Right ventricle myocardium superior (tissue), 1 donor: ENCODE measurements around the gene ZNF783. TPM values are rescaled to one million over a fixed set of nuclear protein-coding genes. Genes with fewer than 3 reads are reported as not detected.
"Not testable (repeated sequence)": the region's sequence is repeated elsewhere in the genome, so short reads cannot be mapped to it uniquely, and the experiment has no call there.

ENCODE experiments used
- ATAC-seq: fragments of 200-7000 bp; cut with Tn5 transposase; one replicate; pipeline ENCODE4 v1.9.1; 2020; ENCODE audit warnings: mild to moderate bottlenecking; ENCODE audit not compliant: poor library complexity
- DNase-seq: peaks from one replicate; pipeline ENCODE4 v3.0.0-alpha.2; 2020
- intact Hi-C: fragments of 100-400 bp; cut with DNase I; formaldehyde crosslinking; loops from one replicate; pipeline ENCODE4 v1.11.2; 2022
- total RNA-seq: library from RNA; stranded (reverse); fragmentation: NEBNext Ultra II Directional; extraction: Animal tissue kit (Norgen Biotek cat#: 25700); gene quantifications from one replicate; pipeline ENCODE4 v1.2.1, GENCODE V29; 2021
- donor health status: DM: no; HTN: yes; CAD: no; lungs with severe emphysema.

ZNF783 gene
- total RNA-seq, 1 donor from 2014 or later: 4.0 TPM

DNA sequence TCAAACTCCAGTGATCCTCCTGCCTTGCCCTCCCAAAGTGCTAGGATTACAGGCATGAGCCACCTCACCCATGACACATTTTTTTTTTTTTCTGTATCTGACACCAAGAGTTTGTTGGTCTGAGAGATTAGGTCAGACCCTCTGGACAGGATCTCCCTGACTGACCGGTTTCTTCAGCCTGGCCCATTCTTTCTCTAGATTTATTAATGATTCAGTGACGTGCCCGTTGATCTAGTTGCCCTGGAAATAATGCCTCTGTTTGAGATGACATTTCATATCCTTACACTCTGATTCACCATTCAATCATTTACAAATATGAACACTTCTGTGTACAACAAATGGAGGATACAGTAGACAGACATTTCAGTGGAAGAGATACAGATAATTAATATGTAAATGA lies 23.9 kb upstream of the ZNF783 start:
- DNase-seq (no peak), ATAC-seq (no peak)
- intact Hi-C loops: no loop called here

DNA sequence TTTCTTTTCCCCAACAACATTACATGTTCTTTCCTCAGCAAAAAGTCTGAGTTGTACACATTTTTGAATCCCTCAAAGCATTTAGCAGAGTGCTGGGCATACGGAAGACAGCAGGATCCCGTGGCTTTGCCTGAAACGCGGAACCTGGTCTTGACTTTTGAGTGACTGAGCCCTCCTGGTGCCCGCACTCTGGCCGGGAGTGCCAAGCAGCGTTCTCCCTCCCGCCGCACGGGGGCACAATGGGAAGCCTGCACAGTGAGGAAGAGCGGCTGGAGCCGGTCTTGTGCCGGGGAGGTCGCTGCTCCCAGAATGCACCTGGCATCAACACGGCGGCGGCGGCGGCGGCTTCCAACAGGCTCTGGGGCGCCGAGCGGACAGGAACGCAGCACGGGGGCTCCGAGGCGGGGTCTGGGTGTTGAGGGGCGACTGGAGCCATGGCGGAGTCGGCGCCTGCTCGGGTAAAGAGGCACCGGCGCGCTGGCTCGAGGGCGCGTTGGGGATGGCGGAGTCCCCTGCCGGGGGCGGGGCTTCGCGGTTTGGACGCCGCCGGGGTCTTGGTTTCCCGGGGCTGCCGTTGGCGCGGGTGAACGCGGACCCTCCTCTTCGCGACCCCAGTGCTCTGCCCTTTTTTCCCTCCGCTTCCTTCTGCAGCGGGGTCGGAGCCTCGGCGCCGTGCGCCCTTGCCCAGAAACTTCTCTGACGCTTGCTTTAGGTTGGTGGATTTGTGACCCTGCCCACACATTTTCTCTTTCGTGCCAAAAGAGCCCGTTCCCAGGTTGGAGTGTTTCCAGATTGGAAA lies 22.5 kb upstream of the ZNF783 start, which contains the start of gene ZNF212:
Gene ZNF212 (plus strand): TSS at position 307 of the 799 bp plus-strand sequence. CDS start 128 bp downstream, at position 435.
- ATAC-seq (peak; percentile 100), DNase-seq (peak; percentile 94)
- intact Hi-C loops: no loop called here

DNA sequence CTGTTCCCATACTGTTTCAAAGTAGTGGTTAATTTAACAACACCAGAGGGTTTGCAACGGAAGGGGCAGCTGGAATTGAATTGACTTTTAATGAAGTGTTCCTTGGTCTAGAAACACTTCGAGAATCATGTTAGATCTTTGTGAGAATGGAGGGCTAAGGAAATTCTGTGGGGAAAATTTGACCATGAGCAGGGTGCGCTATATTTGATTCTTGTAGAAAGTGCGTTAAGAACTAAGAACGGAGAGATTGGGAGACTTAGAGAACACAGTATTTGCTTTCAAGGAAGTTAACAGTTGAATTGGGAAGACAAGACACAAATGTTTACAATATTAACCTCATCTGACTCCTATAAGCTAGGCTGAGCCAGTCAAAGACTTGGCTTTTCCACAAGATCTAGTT lies 21.4 kb upstream of the ZNF783 start:
- DNase-seq (no peak), ATAC-seq (no peak)
- intact Hi-C loops: no loop called here

DNA sequence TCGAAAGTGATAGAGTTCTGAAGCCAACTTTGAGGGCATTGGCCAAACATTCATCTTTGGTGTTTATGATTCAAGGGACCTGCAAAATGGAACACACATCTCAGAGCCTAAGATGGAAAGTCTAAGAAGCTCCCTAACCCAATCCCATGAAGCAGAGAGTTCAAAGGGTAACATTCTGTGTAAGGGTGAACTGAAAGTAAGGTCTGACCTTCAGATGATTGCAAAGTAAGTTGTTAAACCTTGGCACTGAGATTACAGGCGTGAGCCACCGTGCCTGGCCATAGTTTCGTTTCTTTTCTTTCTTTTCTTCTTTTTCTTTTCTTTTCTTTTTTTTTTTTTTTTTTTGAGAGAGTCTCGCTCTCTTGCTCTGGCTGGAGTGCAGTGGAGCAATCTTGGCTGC lies 20.3 kb upstream of the ZNF783 start:
- intact Hi-C loops: no loop called here
- ATAC-seq (no peak), DNase-seq (no peak)

DNA sequence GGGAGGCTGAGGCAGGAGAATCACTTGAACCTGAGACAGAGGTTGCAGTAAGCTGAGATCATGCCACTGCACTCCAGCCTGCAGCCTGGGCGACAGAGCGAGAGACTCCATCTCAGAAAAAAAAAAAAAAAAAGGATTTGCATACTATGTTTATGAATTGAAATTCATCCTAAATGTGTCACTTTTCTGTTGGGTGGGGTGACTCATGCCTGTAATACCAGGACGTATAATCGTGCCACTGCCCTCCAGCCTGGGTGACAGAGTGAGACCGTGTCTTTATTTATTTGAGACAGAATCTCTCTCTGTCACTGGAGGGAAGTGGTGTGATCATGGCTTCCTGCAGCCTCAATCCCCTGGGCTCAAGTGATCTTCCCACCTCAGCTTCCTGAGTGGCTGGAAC lies 16.8 kb upstream of the ZNF783 start:
- DNase-seq (no peak), ATAC-seq (no peak)
- intact Hi-C loops: no loop called here

DNA sequence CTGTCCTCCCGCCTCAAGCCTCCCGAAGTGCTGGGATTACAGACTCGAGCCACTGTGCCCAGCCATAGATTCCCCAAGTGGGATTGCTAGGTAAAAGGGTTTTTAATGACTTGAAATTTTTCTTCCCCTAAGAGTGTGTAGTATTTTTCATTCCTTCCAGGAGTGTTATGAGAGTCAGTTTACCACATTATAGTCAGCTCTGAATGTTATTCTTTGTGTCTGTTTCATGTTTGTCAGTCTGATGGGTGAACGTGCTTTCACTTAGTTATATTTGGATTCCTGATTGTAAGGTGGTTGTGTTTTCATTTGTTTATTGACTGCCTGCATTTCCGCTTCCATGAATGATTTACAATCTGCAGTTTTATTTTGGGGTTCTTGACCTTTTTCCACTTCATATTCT lies 16.3 kb upstream of the ZNF783 start:
- ATAC-seq: no peak
- intact Hi-C loops: no loop called here

DNA sequence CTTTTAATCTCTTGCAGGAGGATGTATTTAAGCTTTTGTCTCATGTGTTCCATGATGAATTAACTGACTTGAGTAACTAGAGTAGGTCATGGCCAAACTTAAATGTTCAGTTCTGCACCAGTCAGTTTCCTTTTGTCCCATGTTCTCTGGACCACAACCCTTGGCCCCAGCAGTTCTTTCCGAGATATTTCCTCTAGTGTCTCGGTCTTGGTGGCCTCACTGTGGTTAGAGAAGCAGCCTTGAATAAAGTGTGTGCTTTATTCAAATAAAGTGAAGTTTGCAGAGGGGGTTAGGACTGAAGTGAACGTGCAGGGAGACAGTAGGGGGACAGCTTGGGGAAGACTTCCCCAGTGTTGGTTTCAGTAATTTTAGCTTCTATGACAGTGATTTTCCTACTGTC lies 13.2 kb upstream of the ZNF783 start:
- intact Hi-C loops: no loop called here
- DNase-seq: no peak
- no peak for ATAC-seq

More for the DNA sequence above, 16.3 kb upstream of the ZNF783 start:
- no peak for DNase-seq

DNA sequence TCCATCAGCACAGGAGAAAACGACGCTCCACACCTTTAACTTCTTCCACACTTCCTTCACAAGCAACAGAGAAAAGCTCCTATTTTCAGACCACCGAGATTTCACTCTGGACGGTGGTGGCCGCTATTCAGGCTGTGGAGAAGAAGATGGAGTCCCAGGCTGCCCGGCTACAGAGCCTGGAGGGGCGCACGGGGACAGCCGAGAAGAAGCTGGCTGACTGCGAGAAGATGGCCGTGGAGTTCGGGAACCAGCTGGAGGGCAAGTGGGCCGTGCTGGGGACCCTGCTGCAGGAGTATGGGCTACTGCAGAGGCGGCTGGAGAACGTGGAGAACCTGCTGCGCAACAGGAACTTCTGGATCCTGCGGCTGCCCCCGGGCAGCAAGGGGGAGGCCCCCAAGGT lies 11.8 kb upstream of the ZNF783 start:
- intact Hi-C loops, DNase-seq, ATAC-seq: not testable (repeated sequence)

DNA sequence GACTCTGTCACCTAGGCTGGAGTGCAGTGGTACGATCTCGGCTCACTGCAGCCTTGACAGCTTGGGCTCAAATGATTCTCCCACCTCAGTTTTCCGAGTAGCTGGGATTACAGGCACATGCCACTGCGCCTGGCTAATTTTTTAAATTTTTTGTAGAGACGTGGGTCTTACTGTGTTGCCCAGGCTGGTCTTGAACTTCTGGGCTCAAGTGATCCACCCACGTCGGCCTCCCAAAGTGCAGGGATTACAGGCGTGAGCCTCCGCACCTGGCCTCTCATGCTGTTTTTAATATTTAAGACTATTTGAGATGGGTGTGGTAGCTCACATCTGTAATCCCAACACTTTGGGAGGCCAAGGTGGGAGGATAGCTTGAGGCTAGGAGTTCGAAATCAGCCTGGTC lies 10.5 kb upstream of the ZNF783 start:
- intact Hi-C loops, ATAC-seq, DNase-seq: not testable (repeated sequence)

DNA sequence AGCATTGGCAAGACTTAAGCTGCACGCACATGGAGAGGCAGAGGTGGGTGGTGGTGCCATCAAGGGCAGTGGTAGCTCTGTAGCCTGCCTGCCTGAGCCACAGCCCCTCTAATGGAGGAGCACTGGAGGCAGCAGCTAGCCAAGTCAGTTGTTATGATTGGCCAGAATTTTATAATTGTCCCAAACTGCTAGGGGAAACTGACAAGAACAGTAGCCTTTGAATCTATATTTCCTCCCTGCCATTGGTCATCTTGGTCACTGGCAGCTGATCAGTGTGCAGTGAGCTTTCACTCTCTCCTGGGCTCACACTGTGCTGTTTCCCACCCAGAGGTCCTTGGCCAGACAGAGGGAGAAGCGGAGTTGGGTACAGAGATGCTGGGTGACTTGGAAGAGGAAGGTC lies 9.6 kb upstream of the ZNF783 start:
- intact Hi-C loops: no loop called here
- no peak for DNase-seq
- no peak for ATAC-seq

DNA sequence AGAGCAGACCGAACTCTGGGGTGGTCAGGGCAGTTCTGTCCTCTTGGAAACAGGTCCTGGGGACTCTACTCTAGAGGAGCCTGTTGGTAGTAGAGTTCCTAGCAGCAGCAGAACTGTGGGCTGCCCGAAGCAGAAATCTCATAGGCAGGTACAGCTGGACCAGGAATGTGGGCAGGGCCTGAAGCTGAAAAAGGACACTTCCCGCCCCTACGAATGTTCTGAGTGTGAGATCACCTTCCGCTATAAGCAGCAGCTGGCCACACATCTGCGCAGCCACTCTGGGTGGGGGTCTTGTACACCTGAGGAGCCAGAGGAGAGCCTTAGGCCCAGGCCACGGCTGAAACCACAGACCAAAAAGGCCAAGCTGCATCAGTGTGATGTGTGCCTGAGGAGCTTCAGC lies 8.3 kb upstream of the ZNF783 start:
- intact Hi-C loops: no loop called here
- no peak for ATAC-seq

DNA sequence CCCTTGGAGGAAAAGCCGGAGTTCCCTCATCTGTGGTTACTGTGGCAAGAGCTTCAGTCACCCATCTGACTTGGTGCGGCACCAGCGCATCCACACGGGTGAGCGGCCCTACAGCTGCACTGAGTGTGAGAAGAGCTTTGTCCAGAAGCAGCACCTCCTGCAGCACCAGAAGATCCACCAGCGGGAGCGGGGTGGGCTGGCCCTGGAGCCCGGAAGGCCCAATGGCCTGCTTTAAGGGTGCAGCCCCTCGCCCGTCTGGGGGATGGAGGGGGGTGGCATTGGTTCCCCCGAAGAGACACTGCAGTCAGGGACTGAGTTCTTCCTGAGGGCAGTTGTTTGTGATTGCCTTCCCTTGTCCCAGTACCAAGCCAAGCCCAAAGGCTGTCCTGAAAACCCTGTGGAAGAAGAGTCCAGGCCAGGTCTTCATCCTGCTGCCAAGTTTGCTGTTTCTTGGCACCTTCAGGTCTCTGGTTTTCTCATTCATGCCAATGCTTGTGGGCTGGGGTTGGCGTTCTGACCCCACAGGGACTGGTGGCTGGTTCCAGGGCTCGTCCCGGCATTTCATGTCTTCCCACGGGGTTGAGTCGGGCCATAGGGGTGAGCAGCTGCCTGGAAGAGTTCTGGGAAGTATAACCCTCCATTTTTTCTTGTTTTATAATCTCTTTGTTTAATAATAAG lies 7.7 kb upstream of the ZNF783 start:
- DNase-seq: no peak
- intact Hi-C loops: no loop called here
- no peak for ATAC-seq

More for the DNA sequence above, 8.3 kb upstream of the ZNF783 start:
- no peak for DNase-seq

DNA sequence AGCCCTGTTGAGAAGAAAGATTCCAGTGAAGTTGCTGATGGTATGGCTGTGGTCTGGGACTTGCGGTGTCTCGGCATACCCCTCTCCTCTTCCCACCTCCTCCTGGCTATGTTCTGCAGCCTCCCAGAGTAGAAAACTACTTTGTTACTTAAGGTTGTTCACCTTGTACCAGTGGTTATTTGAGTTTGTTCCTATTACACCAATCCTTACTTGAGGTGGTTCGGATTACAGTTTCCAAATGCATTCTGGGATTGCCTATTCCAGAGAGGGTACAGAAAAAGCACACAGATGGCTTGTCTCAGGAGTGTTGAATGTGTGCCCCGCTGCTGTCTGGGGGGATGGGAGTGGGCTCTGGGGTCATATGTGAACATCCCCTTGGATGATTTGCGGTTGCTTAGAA lies 6.8 kb upstream of the ZNF783 start:
- no peak for ATAC-seq
- intact Hi-C loops: no loop called here

DNA sequence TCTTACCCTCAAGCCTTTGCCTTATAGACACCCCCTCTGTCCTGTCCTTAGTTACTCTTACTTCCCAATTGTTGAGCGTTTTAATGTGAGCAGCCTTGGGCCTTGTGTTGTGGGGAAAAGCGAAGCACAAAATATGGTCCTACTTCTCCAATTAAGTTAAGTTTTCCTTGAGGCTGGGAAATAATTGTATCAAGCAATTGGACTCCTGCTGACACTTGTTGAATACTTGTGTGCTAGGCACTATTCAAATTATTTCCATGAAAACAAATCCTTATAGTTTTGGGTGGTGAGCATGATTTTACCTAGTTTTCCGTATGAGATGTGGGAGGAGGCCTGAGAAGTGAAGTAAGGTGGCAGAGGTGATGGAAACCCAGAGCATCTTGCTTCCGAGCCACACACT lies 5.4 kb upstream of the ZNF783 start:
- no peak for DNase-seq
- no peak for ATAC-seq
- intact Hi-C loops: no loop called here

More for the DNA sequence above, 6.8 kb upstream of the ZNF783 start:
- DNase-seq: no peak

DNA sequence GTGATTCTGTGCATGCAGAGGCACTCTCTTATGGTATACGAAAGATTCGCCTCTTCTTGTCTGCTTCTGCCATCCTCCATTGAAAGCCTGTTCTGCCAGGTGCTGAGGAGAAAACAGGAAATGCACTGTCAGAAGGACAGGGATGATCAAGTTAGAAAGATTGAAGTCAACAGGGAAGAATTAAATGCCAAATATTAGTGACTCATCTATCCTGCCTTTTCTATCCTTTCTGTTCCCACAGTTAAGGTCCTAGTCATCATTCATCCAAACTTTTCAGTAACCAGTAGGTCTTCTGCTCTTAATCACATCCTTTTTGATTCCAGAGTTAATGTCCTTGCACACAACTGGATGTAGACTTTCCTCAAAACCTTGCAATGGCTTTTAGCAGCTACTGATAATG lies 4.8 kb upstream of the ZNF783 start:
- intact Hi-C loops: no loop called here
- no peak for DNase-seq

DNA sequence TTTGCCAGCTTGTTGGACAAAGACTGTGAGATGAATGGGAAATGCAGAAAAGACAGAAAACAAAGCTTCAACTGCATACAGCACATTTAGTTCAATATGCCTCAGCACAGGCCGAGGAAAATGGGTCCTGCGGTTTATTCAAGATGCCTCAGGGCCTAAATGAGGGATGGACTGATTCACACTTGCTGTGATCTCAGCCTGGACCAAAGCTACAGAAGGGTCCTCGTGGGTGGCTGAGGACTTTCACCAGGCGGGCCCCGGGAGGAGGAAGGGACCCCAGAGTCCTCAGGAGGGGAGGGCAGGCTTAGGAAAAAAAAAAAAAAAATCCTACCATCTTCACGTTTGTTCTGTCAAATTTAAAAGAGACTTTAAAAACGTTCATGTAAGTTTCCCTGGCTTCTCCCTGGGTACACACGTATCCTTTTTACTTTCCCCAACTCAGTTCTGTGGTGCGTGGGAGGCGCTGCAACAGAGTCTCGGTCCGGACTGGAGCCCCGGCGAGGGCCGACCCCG lies 624 bp upstream of the ZNF783 start:
- no peak for DNase-seq
- intact Hi-C loops: no loop called here
- ATAC-seq: peak; percentile 3

More for the DNA sequence above, 4.8 kb upstream of the ZNF783 start:
- ATAC-seq: no peak

DNA sequence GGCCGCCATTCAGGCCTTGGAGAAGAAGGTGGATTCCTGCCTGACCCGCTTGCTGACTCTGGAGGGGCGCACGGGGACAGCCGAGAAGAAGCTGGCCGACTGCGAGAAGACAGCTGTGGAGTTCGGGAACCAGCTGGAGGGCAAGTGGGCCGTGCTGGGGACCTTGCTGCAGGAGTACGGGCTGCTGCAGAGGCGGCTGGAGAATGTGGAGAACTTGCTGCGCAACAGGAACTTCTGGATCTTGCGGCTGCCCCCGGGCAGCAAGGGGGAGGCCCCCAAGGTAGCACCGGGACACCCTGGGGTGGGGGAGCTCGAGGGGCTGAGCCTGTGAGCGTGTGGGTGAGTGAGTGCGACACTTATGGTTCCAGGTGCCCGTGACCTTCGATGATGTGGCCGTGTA lies 4.5 kb downstream of the ZNF783 start:
- DNase-seq: no peak
- intact Hi-C loops: no loop called here
- ATAC-seq: no peak

DNA sequence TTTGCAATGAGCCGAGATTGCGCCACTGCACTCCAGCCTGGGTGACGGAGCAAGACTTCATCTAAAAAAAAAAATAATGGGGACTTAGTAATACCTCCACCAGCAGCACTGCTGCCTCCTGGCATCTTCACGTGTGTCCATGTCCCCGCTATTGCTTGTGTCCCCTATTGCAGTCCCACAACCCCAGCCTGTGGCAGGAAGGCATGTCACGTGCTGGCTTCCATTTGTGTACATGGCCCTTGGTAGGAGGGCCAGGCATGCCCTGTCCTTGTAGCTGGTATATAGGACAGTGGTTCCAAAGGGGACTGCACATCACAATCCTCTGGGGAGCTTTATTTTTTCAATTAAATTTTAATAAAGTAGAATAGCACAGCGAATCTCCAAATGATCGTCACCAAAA lies 5.7 kb downstream of the ZNF783 start:
- ATAC-seq (no peak), DNase-seq (no peak)
- intact Hi-C loops: no loop called here

DNA sequence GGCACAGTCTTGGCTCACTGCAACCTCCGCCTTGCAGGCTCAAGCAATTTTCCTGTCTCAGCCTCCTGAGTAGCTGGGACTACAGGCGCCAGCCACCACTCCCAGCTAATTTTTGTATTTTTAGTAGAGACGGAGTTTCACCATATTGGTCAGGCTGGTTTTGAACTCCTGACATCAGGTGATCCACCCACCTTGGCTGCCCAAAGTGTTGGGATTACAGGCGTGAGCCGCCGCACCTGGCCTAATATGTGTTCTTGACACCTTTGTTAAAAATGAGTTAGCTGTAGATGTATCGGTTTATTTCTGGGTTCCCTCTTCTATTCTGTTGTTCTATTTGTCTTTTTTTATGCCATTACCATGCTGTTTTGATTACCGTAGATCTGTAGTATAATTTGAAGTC lies 12.4 kb downstream of the ZNF783 start:
- ATAC-seq, intact Hi-C loops, DNase-seq: not testable (repeated sequence)

DNA sequence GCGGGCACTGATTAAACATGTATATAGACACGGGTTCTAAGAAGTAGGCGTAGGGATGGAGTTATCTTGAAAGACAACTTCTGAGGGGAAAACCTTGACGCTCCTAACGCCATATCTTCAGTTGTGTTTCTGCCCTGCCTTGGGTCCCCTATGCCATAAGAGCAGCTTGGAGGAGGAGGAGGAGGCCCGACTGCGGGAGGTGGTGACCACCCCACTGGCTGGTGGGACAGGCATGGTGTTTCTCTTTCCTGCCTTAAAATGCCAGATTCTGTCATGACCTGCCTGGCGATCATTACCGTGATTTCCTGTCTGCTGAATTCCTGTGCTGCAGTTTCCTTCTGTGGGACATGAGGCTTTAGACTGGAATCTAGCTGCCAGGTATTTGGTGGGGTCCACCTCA lies 15.9 kb downstream of the ZNF783 start:
- DNase-seq: no peak
- intact Hi-C loops: no loop called here
- no peak for ATAC-seq
